ENCODE results near the gene PRDM16.

- TF ChIP-seq MXI1 (IDR thresholded peaks at IDR 0.05; ENCODE audit: low read depth, low read length) (no peak), CTCF (IDR thresholded peaks at IDR 0.05) (no peak), RCOR1 (IDR thresholded peaks at IDR 0.05; ENCODE audit: low read length) (no peak), SMC3 (IDR thresholded peaks at IDR 0.05; ENCODE audit: low read depth, low read length) (no peak), RAD21 (IDR thresholded peaks at IDR 0.05; ENCODE audit: low read length) (no peak), JUND (IDR thresholded peaks at IDR 0.05) (no peak), NRF1 (IDR thresholded peaks at IDR 0.05; ENCODE audit: low read depth, low read length) (no peak), MEF2A (IDR thresholded peaks at IDR 0.05; ENCODE audit: borderline replicate concordance, low read depth) (no peak), REST (IDR thresholded peaks at IDR 0.05; ENCODE audit: low read depth, low read length) (no peak), MAX (IDR thresholded peaks at IDR 0.05; ENCODE audit: low read depth) (no peak), EZH2phosphoT487 (IDR thresholded peaks at IDR 0.05; ENCODE audit: borderline replicate concordance, low read depth) (no peak), USF1 (IDR thresholded peaks at IDR 0.05; ENCODE audit: borderline replicate concordance, low read depth) (no peak)
These were observed 392.9 kb downstream of the PRDM16 start for GRCh38 chr1:3461934-3462275.

Data from SK-N-SH (cell line).